GM21528 (cell line): ENCODE results near the gene GPC5.
"Not testable (repeated sequence)": the region's sequence is repeated elsewhere in the genome, so short reads cannot be mapped to it uniquely, and the experiment has no call there.

Experiments
- ATAC-seq: cut with Tn5 transposase; IDR thresholded peaks from one replicate; pipeline ENCODE4 v1.9.1; 2021; ENCODE audit warnings: mild to moderate bottlenecking, moderate library complexity; ENCODE audit not compliant: unreplicated experiment, low FRiP score

GPC5 gene

GRCh38 chr13:92658293-92658692, 1259.9 kb downstream of the GPC5 start:
- no peak for ATAC-seq

GRCh38 chr13:92661406-92661805, 1263.0 kb downstream of the GPC5 start:
- ATAC-seq = no peak

- no peak for ATAC-seq
These were observed 1269.7 kb downstream of the GPC5 start for GRCh38 chr13:92668157-92668556.

GRCh38 chr13:92670096-92670495, 1271.7 kb downstream of the GPC5 start:
- ATAC-seq = no peak

GRCh38 chr13:92671821-92672220, 1273.4 kb downstream of the GPC5 start:
- ATAC-seq = no peak

GRCh38 chr13:92676246-92676645, 1277.8 kb downstream of the GPC5 start:
- ATAC-seq = no peak

GRCh38 chr13:92677571-92677970, 1279.2 kb downstream of the GPC5 start:
- ATAC-seq = no peak

GRCh38 chr13:92679602-92680001, 1281.2 kb downstream of the GPC5 start:
- ATAC-seq = no peak

- no peak for ATAC-seq
These were observed 1282.8 kb downstream of the GPC5 start for GRCh38 chr13:92681239-92681638.

- no peak for ATAC-seq
These were observed 1284.6 kb downstream of the GPC5 start for GRCh38 chr13:92682832-92683517.

GRCh38 chr13:92694047-92694446, 1295.6 kb downstream of the GPC5 start:
- no peak for ATAC-seq

- not testable (repeated sequence) for ATAC-seq
These were observed 1297.4 kb downstream of the GPC5 start for GRCh38 chr13:92695827-92696226.

GRCh38 chr13:92716749-92717148, 1318.3 kb downstream of the GPC5 start:
- no peak for ATAC-seq

- ATAC-seq = no peak
These were observed 1319.4 kb downstream of the GPC5 start for GRCh38 chr13:92717857-92718256.

- ATAC-seq = no peak
These were observed 1321.4 kb downstream of the GPC5 start for GRCh38 chr13:92719868-92720267.

GRCh38 chr13:92721620-92722019, 1323.2 kb downstream of the GPC5 start:
- ATAC-seq = no peak

GRCh38 chr13:92727118-92727517, 1328.7 kb downstream of the GPC5 start:
- ATAC-seq = no peak

GRCh38 chr13:92734068-92734467, 1335.6 kb downstream of the GPC5 start:
- no peak for ATAC-seq

- no peak for ATAC-seq
These were observed 1336.1 kb downstream of the GPC5 start for GRCh38 chr13:92734545-92734944.

- no peak for ATAC-seq
These were observed 1337.5 kb downstream of the GPC5 start for GRCh38 chr13:92735909-92736308.

- ATAC-seq = no peak
These were observed 1340.9 kb downstream of the GPC5 start for GRCh38 chr13:92739306-92739818.

- ATAC-seq = no peak
These were observed 1345.6 kb downstream of the GPC5 start for GRCh38 chr13:92743992-92744391.

GRCh38 chr13:92745258-92745657, 1346.8 kb downstream of the GPC5 start:
- no peak for ATAC-seq
